HepG2 (cell line): Measurements from ENCODE around the gene FBXW4. TPM values are rescaled to one million over a fixed set of nuclear protein-coding genes. Genes with fewer than 3 reads are reported as not detected.

Experiments used
- ATAC-seq: fragments of 200-7000 bp; cut with Tn5 transposase; 3 replicates; pipeline ENCODE4 v1.9.1; 2020; ENCODE audit warnings: mild to moderate bottlenecking, moderate library complexity
- BruUV-seq: library from RNA; stranded (reverse); fragments of 400-500 nt; replicated peaks from 2 replicates; lab custom pipeline; 2021; lab: Mats Ljungman, UMichigan
- CTCF ChIA-PET: fragments of 300-600 bp; formaldehyde crosslinking; extraction: SDS; loops from one replicate; lab custom pipeline; 2021; ENCODE audit warnings: low total read pairs, inconsistent platforms, low intra/inter-chr PET ratio; lab: Yijun Ruan, JAX
- POLR2A ChIA-PET: fragments of 350-600 bp; sonication (Branson Sonifier 250); formaldehyde crosslinking; loops from one replicate; lab custom pipeline; 2020; ENCODE audit warnings: antibody characterized with exemption, inconsistent platforms; lab: Yijun Ruan, JAX
- DNase-seq: peaks from one replicate; pipeline ENCODE4 v3.0.0-alpha.2; 2015; ENCODE audit warnings: low spot score
- FAIRE-seq: peaks from 3 replicates; lab custom pipeline; 2011; peaks lifted over from hg19 to GRCh38; lab: Jason Lieb, UNC
- H2AFZ ChIP-seq: one replicate; pipeline ENCODE4 v1.6.1; 2011; ENCODE audit warnings: low read length, inconsistent platforms
- H3K27ac ChIP-seq: fragments of 300-600 bp; 3 replicates; pipeline ENCODE4 v1.8.0; 2011; ENCODE audit warnings: mixed run types, mild to moderate bottlenecking, mixed read lengths, low read length, inconsistent platforms; ENCODE audit not compliant: insufficient read depth; ENCODE audit errors: extremely low read length
- H3K27me3 ChIP-seq, 2 experiments: fragments of 200-600 bp in 1 of 2; 2 replicates in 1 of 2; 3 replicates in 1 of 2; pipeline versions ENCODE4 v1.6.0 to v1.8.0; 2011; ENCODE audit warnings: low read length in 2 of 2, mild to moderate bottlenecking in 2 of 2, moderate library complexity in 2 of 2, inconsistent platforms in 1 of 2; ENCODE audit not compliant: insufficient read depth in 2 of 2, control insufficient read depth in 1 of 2
- H3K36me3 ChIP-seq, 2 experiments: fragments of 200-600 bp in 1 of 2; replicated peaks in 1 of 2; 2 replicates in 1 of 2; 3 replicates in 1 of 2; pipeline versions ENCODE4 v1.5.1 to v1.8.0; 2011; ENCODE audit warnings: low read length in 2 of 2, inconsistent platforms in 1 of 2; ENCODE audit not compliant: insufficient read depth in 2 of 2, control insufficient read depth in 1 of 2
- H3K4me1 ChIP-seq: 2 replicates; pipeline ENCODE4 v1.5.1; 2012; ENCODE audit warnings: low read length, inconsistent platforms; ENCODE audit not compliant: insufficient read depth
- H3K4me2 ChIP-seq: 2 replicates; pipeline ENCODE4 v1.6.0; 2011; ENCODE audit warnings: low read depth, low read length, inconsistent platforms
- H3K4me3 ChIP-seq, 3 experiments: fragments of 200-600 bp in 1 of 3; sonication (generic), shearing (Covaris generic) in 1 of 3; replicated peaks in 1 of 3; 2 replicates each; pipeline ENCODE4 v1.5.1; 2011 to 2016; ENCODE audit warnings: low read length in 3 of 3, inconsistent platforms in 2 of 3, low read depth in 2 of 3, mild to moderate bottlenecking in 2 of 3, control low read depth in 1 of 3, mixed read lengths in 1 of 3; ENCODE audit not compliant: insufficient read depth in 1 of 3
- H3K79me2 ChIP-seq: one replicate; pipeline ENCODE4 v1.6.1; 2011; ENCODE audit warnings: low read length, inconsistent platforms; ENCODE audit not compliant: insufficient read depth
- H3K9ac ChIP-seq: 2 replicates; pipeline ENCODE4 v1.6.0; 2011; ENCODE audit warnings: mild to moderate bottlenecking, low read depth, low read length, inconsistent platforms; ENCODE audit not compliant: insufficient read depth
- H3K9me3 ChIP-seq: 2 replicates; pipeline ENCODE4 v1.5.1; 2012; ENCODE audit warnings: mild to moderate bottlenecking, low read length
- H4K20me1 ChIP-seq: 2 replicates; pipeline ENCODE4 v1.6.0; 2011; ENCODE audit warnings: inconsistent platforms, mild to moderate bottlenecking, low read length, moderate library complexity; ENCODE audit not compliant: insufficient read depth
- ARID4A ChIP-seq: sonication (generic); formaldehyde crosslinking; IDR thresholded peaks from 2 replicates; pipeline ENCODE4 v1.5.0; 2020; ENCODE audit warnings: mild to moderate bottlenecking, missing genetic modification reagents, borderline replicate concordance
- ETV5 ChIP-seq: IDR thresholded peaks from 2 replicates; pipeline ENCODE4 v1.6.1; 2018; ENCODE audit warnings: missing biosample characterization, missing genetic modification reagents, inconsistent platforms, borderline replicate concordance
- FOXM1 ChIP-seq: sonication (generic); formaldehyde crosslinking; IDR thresholded peaks from 2 replicates; pipeline ENCODE4 v1.5.0; 2020; ENCODE audit warnings: missing genetic modification reagents
- GTF3A ChIP-seq: sonication (generic); formaldehyde crosslinking; conservative IDR thresholded peaks from 2 replicates; pipeline ENCODE4 v1.4.0; 2020; ENCODE audit warnings: mild to moderate bottlenecking, missing genetic modification reagents
- ISX ChIP-seq: sonication (generic); formaldehyde crosslinking; conservative IDR thresholded peaks from 2 replicates; pipeline ENCODE4 v1.5.0; 2020; ENCODE audit warnings: missing genetic modification reagents
- MEF2D ChIP-seq: sonication (generic); formaldehyde crosslinking; IDR thresholded peaks from 2 replicates; pipeline ENCODE4 v1.5.1; 2020; ENCODE audit warnings: mild to moderate bottlenecking, missing genetic modification reagents
- SMAD9 ChIP-seq: sonication (generic); formaldehyde crosslinking; IDR thresholded peaks from 2 replicates; pipeline ENCODE4 v1.5.1; 2020; ENCODE audit warnings: mild to moderate bottlenecking, missing genetic modification reagents
- USF2 ChIP-seq, 2 experiments: sonication (generic) in 1 of 2; formaldehyde crosslinking in 1 of 2; IDR thresholded peaks; 2 replicates each; pipeline versions ENCODE4 v1.5.1 to v1.6.1; 2011 to 2020; ENCODE audit warnings: borderline replicate concordance in 1 of 2, low read depth in 1 of 2, low read length in 1 of 2, mild to moderate bottlenecking in 1 of 2, missing genetic modification reagents in 1 of 2, moderate library complexity in 1 of 2
- ZKSCAN5 ChIP-seq: sonication (generic); formaldehyde crosslinking; IDR thresholded peaks from 2 replicates; pipeline ENCODE4 v1.5.1; 2020; ENCODE audit warnings: mild to moderate bottlenecking, missing genetic modification reagents
- ZNF296 ChIP-seq: sonication (generic); formaldehyde crosslinking; conservative IDR thresholded peaks from 2 replicates; pipeline ENCODE4 v1.5.0; 2020; ENCODE audit warnings: mild to moderate bottlenecking, missing genetic modification reagents
- ZNF513 ChIP-seq: sonication (generic); formaldehyde crosslinking; conservative IDR thresholded peaks from 2 replicates; pipeline ENCODE4 v1.5.0; 2020; ENCODE audit warnings: missing genetic modification reagents
- WGBS: methylation state at CpG from one replicate; pipeline ENCODE4 v1.1.6; 2017; ENCODE audit warnings: low lambda C conversion rate; 5-methylcytosine and 5-hydroxymethylcytosine counted together
- in situ Hi-C: cut with HindIII; loops from 2 replicates; pipeline ENCODE4 v1.10.0; 2017; ENCODE audit warnings: low pct_unique_long_range_greater_than_20kb; ENCODE audit not compliant: extremely low pct_ligation_motif_present
- intact Hi-C: fragments of 100-400 bp; cut with micrococcal nuclease; formaldehyde crosslinking; loops from one replicate; pipeline ENCODE4 v1.10.0; 2022; ENCODE audit not compliant: unreplicated experiment
- polyA plus RNA-seq, 8 experiments: library from polyadenylated mRNA; depleted of rRNA in 3 of 8; stranded (reverse) in 7 of 8; unstranded in 1 of 8; fragments of >200 nt; fragmentation: Illumina TruSeq in 4 of 8; extraction: Trizol in 4 of 8; gene quantifications; 2 replicates each; pipeline versions ENCODE4 v1.2.1 to v1.2.3, GENCODE V29; 2011 to 2016; ENCODE audit warnings: low read depth in 4 of 8, missing spikeins in 1 of 8, mixed read lengths in 1 of 8; ENCODE audit not compliant: insufficient read depth in 1 of 8
- total RNA-seq, 5 experiments: library from RNA; depleted of rRNA; stranded (reverse); fragments of >200 nt; fragmentation: Illumina TruSeq; extraction: Trizol; gene quantifications; 2 replicates each; pipeline ENCODE4 v1.2.3, GENCODE V29; 2016; ENCODE audit warnings: low read depth in 1 of 5
- TF ChIP-seq, protein P1 (sequence below): sonication (generic); formaldehyde crosslinking; conservative IDR thresholded peaks from 2 replicates; pipeline ENCODE4 v1.4.0; 2020; ENCODE audit warnings: missing genetic modification reagents
- TF ChIP-seq, protein P2 (sequence below): sonication (generic); formaldehyde crosslinking; IDR thresholded peaks from 2 replicates; pipeline ENCODE4 v1.4.0; 2020; ENCODE audit warnings: missing genetic modification reagents

The FBXW4 gene
- total and polyA plus RNA-seq, 2 of the 13 experiments (the other 11 are each of a cell fraction or from before 2014, with no cell fraction given) = 23.5 to 33.7 TPM

GRCh38 chr10:101644002-101644401 is 51.0 kb downstream of the FBXW4 start:
- no peaks in the 10 kb centered on the region for H3K79me2 ChIP-seq
- no peak overlapping the region for H3K4me3 ChIP-seq
- H3K27ac ChIP-seq = no peak overlapping the region
- H3K9ac ChIP-seq = no peak overlapping the region
- POLR2A ChIA-PET = no interaction called here
- peaks cover 2 to 24% of the 10 kb centered on the region in 2 experiments for H3K36me3 ChIP-seq
- no peaks in the 10 kb centered on the region for H4K20me1 ChIP-seq
- H2AFZ ChIP-seq = no peak overlapping the region
- ATAC-seq (no peak), DNase-seq (no peak), FAIRE-seq (no peak)
- BruUV-seq = no TSS peak
- no peak overlapping the region for H3K4me2 ChIP-seq
- intact Hi-C loops (no loop called here), in situ Hi-C loops (no loop called here)
- H3K4me1 ChIP-seq = no peaks in the 10 kb centered on the region
- CTCF ChIA-PET = no interaction called here
- no peaks in the 10 kb centered on the region for H3K9me3 ChIP-seq
- 87% methylated on average over 3 of the region's 3 CpGs for WGBS
- no peaks in the 10 kb centered on the region for H3K27me3 ChIP-seq
- no peak for TF ChIP-seq ISX (CRISPR knock-in tag)
- no peak for TF ChIP-seq ETV5
- no peak for TF ChIP-seq ARID4A (CRISPR knock-in tag)
- TF ChIP-seq ZNF296 (CRISPR knock-in tag) = no peak
- TF ChIP-seq ZKSCAN5 (CRISPR knock-in tag) = no peak
- no peak for TF ChIP-seq SMAD9 (CRISPR knock-in tag)
- TF ChIP-seq MEF2D (CRISPR knock-in tag) = no peak
- TF ChIP-seq GTF3A (CRISPR knock-in tag) = no peak
- TF ChIP-seq USF2 (IDR thresholded peaks at IDR 0.05; ENCODE audit: low read depth, low read length) = no peak
- TF ChIP-seq USF2 (CRISPR knock-in tag; IDR thresholded peaks at IDR 0.05; ENCODE audit: borderline replicate concordance) = no peak
- no peak for TF ChIP-seq ZNF513 (CRISPR knock-in tag)
- TF ChIP-seq, protein P1, sequence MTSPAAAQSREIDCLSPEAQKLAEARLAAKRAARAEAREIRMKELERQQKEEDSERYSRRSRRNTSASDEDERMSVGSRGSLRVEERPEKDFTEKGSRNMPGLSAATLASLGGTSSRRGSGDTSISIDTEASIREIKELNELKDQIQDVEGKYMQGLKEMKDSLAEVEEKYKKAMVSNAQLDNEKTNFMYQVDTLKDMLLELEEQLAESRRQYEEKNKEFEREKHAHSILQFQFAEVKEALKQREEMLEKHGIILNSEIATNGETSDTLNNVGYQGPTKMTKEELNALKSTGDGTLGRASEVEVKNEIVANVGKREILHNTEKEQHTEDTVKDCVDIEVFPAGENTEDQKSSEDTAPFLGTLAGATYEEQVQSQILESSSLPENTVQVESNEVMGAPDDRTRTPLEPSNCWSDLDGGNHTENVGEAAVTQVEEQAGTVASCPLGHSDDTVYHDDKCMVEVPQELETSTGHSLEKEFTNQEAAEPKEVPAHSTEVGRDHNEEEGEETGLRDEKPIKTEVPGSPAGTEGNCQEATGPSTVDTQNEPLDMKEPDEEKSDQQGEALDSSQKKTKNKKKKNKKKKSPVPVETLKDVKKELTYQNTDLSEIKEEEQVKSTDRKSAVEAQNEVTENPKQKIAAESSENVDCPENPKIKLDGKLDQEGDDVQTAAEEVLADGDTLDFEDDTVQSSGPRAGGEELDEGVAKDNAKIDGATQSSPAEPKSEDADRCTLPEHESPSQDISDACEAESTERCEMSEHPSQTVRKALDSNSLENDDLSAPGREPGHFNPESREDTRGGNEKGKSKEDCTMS (CRISPR knock-in tag) = no peak
- TF ChIP-seq, protein P2, sequence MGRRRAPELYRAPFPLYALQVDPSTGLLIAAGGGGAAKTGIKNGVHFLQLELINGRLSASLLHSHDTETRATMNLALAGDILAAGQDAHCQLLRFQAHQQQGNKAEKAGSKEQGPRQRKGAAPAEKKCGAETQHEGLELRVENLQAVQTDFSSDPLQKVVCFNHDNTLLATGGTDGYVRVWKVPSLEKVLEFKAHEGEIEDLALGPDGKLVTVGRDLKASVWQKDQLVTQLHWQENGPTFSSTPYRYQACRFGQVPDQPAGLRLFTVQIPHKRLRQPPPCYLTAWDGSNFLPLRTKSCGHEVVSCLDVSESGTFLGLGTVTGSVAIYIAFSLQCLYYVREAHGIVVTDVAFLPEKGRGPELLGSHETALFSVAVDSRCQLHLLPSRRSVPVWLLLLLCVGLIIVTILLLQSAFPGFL (CRISPR knock-in tag) = no peak
- no peak for TF ChIP-seq FOXM1
